ENCODE results near the gene SEMA5B.

The SEMA5B gene

DNA sequence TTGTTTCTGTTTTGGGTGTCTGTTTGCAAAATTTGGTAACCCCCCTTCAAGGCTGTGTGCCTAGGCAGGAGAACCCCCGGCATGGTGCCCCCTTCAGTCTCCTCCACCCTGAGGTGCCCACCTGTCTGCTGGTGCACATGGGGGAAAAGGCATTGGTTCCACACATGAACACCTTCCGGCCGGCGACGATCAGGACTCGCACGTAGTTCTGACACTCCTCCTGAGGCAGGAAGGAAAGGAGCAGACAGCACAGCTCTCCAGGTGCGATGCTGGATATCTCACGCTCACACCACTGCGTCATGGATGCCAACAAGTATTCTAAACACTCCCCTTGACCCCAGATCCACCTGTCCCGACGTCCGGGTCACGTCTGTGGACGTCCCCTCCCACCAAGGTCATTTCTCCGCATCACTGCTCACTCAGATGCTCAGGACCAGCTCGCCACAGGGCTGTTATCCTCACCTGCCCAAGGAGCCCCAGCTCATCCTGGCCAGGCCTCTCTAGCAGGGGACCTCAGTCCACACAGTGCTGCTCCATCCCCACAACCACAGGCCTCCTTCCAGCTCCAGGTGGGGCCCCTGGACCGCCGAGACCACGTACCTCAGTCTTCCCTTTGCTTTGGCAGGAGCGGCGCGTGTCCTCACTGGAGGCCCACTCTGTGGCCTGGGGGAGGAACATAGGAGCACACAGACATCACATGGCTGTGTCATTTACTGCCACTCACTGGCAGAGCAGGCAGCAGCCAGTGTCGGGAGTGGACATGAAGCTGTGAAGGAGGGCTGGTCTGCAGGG, 99.0 kb downstream of the SEMA5B start:
- DNase-seq, result no peak

DNA sequence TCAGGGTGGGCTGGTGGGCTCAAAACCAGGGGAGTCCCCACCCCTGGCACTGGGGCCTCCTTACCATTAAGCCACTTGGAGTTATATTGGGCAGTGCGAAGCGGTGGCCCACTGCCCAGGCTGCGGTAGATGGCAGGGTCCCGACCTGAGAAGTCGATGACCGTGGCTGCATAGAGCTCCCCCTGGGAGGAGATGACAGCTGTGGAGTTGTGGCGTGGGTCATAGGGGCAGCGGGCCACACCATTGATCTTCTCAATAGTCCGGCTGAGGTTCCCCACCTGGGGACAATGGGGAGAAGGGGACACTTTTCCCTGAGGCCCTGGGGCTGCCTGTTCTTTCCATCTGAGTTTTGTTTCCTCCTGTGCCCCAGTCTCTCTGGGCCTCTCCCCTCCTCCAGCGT, 99.8 kb downstream of the SEMA5B start:
- DNase-seq, result no peak

DNA sequence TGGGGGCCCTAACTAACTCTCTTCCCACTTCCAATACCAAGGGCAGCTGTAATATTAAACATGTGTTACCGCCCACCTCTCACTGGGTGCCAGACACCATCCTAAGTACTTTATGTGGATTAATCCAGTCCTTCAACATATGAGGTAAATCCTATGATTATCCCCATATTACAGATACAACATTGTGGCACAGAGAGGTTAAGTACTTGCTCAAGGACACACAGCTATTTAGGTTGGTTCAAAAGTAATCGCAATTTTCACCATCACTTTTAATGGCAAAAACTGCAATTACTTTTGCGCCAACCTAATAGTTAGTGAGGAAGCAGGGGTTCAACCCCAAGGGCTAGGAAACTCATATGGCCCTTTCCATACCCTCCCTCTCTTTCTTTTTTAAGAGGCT, 100.8 kb downstream of the SEMA5B start:
- DNase-seq, result no peak

DNA sequence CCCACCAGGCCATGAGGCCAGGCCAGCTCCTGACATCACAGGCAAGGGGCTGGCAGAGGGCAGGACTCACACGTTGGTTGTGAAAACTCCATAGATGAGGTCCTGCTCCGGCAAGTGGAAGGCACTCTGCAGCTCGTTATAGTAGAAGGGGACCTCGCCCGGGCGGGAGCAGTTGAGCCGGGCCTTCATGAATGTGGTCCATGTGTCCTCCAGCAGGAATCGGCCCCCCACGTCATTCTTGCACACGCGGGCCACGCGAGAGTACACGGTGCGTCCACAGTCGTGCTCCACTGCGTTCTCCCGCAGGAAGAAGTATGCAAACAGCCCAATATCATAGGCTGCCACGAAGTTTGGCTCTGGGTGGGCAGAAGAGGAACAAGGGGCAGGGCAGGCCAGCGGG, 101.2 kb downstream of the SEMA5B start:
- no peak for DNase-seq

DNA sequence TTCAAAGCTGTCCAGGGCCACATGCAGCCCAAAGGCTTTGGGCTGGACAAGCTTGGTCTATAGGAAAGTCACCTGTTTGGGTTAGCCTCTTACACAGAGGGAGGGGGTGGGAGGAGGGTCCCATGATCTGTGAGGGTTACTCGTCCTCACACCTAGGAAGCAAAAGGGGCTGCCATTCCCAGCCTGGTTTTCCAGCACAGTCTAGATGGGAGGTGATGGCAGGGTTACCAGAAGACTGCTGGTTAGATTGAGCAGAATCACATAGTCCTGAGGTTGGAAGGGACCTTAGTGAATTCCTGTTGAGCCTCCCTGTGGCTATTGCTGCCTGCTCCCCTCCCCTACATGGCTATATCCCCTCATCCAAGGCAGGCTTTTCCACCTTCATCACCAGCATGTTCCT, 101.8 kb downstream of the SEMA5B start:
- DNase-seq, result no peak

DNA sequence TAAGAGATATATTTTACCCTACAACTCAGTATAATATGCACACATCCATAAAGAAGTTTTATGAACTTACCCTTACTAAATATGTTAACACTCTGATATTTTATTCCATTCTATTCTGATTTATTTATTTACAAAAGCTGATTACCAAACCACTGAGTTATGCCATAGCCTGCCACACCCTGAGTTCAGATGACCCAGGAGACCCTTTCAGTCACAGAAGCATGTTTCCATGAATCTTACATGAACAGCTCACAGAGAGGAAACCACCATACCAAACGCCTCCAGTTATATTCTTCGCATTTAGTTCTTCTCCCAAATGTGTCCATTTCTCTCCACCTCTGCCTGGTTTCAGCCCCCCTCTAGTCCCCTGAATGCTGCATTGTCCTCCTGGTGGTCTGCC, 103.5 kb downstream of the SEMA5B start:
- DNase-seq, result no peak

DNA sequence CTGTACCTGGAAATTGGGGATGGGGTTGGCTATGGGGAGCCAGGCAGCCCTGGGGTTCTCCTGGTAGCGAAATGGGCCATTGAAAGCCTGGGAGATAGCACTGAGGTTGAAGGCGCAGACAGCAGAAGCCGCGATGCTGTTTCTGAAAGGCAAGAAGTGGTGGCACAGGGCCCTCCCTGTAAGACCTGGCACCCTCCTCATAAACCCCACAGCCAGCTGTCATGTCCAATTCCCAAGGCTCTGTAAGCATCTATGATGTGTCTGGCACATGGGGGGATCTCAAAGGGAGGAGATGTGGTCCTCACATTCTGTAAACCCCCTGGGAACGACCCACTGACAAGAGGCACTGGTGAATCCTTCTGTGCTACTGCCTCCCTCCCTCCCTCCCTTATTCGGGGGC, 104.0 kb downstream of the SEMA5B start:
- DNase-seq, result no peak

DNA sequence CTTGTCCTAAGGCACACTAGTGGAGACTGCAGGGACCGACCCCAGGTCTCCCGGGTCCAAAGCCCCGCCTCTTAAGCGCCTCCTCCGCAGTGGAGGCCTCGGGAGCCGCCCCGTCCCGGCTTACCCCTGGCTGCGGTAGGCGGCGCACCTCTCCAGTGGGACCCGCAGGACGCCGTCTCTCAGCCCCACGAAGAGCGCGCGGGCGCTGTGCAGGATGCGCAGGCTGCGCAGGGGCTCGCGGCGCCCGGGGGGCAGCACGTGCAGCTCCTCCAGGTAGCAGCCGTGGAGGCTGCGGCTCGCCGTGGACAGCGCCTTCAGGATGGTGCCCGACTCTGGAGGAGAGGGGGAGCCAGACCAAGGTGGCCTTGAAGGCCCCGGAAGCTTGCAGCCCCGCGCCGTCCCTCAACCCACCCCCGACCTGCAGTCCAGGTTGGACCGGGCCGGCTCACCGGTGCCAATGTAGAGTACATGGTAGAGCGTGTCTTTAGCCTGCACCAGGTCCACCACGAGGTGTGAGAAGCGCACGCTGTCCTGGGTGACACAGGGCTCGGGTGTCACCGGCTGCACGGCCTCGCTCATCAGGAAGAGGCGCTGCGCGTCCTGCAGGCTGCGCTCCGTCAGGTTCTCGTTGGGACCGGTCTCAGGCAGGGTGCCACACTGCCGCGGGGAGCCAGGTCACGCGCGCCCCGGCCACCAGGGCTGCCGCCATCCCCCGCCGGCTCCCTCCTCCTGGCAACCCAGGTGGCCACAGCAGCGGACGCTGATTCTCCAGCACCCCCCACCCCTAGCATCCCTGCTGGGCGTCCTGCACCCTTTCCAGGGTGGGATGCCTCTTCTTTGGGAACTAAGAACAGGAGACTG, 105.5 kb downstream of the SEMA5B start:
- DNase-seq, result no peak

DNA sequence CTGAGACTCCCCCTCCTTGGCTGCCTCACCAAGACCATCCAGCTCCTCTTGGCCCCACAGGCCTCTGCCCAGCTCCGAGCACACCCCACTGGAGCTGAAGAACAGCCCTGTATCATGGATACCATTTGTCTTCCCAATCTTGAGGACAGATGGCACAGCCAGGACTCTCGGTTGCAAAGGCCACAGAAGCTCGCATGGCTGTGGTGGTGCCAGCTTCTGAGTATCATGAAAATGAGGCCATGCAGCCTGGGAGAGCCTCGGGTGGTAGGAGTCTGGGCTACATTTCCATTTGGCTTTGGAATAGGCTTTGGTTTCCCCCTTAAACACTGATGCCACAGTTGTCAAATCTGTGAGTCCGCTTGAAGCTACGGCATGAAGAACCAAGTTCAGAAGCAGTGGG, 106.6 kb downstream of the SEMA5B start:
- DNase-seq, result no peak

DNA sequence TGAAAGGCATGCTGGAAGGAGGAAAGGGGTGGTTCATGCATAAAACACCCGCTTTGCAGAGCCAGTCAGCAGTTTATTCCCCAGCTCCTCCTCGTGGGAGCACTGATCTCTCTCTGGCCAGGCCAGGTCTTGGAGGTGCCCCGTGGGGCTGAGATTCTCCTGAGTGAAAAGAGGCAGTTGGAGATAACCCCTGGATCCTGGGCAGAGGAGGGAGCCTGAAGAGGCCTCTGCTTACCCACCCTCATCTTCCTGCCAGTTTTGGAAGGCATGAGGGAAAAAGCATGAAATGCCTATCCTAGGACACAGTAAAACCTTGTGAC, 108.3 kb downstream of the SEMA5B start:
- DNase-seq, result no peak

DNA sequence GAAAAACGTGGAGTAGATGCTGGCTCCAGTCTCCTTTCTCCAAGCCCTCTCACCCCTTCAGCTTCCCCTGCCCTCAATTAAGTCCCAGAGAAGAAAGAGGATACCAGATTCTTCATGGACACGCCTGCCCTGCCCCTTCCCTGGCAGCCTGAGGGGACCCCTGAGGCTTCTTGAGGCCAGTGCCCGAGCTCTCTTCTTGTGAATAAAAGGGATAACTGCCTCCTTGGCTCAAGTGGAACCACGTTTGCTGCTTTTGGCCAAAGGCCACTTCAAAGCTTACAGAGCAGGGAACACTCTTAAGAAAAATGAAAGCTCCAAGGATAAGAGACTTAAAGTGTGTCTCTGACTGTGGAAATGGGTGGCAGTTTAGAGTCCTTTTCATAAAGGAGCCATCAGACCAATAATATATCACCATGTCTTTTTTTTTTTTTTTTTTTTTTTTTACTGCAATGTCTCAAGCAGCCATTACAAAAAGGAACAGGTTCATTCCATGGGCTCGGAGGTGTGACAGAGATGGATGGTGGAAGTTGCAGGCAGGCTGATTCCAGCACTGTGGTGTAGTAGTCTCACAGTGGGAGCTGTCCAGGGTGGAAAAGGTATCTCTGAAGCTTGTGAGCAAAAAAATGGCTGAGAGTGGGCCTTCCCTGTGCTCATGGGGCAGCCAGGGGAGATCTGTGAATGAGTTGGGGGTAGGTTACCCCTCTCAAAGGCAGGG, 108.8 kb downstream of the SEMA5B start:
- DNase-seq, result peak in 1 of 58 donors; percentile 1

DNA sequence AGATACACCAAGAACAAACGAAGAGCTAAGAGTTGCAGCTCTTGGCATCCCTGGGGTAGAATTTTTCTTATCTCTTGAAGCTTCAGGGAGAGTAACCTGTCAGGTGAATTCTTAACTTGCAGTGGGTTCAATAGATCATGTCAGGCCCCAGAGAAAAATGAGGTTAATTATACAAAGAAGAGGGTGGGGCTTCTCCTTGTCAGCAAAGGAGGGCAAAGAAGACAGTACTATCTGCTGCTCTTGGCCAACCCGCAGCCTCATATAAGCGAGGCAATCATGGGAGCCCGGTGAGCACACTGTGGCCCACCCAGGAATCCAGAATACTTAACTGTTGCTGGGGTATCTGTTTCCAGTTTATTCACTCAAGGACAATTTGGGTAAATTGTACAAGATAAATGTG, 110.2 kb downstream of the SEMA5B start:
- DNase-seq, result no peak

DNA sequence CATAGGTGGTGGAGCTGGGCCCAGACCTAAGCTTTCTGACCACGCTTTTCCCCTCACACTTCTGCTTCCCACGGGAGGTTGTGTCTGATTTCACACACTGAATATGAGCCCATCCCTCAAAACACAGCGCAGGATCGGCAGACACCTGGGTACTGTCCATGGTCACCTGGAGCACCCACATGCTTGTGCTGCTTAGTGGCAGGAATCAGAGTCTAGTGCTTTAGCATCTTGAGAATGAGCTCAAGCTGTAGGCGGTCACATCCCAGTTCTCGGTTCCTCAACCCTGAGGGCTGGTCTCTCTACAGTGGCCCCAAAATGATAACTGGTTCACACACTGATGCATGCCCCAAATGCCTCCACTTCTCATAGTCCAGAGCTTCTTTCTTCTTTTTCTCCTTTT, 111.0 kb downstream of the SEMA5B start:
- no peak for DNase-seq

DNA sequence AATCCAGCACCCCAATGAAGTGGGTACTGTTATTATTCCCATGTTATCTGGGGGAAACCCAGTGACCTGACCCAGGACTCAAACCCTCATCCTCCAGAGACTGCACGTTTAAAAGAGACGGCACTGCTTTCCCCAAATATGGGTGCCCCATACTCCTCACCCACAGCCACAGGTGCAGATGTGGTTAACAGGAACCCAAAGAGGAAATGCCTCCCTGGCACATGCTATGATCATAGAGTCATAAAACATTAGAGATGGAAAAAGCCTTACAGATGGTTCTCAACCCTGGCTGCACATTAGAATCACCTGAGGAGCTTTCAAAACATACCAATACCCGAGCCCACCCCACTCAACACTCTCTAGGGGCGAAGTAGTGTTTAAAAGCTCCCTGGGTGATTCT, 111.5 kb downstream of the SEMA5B start:
- DNase-seq, result no peak

DNA sequence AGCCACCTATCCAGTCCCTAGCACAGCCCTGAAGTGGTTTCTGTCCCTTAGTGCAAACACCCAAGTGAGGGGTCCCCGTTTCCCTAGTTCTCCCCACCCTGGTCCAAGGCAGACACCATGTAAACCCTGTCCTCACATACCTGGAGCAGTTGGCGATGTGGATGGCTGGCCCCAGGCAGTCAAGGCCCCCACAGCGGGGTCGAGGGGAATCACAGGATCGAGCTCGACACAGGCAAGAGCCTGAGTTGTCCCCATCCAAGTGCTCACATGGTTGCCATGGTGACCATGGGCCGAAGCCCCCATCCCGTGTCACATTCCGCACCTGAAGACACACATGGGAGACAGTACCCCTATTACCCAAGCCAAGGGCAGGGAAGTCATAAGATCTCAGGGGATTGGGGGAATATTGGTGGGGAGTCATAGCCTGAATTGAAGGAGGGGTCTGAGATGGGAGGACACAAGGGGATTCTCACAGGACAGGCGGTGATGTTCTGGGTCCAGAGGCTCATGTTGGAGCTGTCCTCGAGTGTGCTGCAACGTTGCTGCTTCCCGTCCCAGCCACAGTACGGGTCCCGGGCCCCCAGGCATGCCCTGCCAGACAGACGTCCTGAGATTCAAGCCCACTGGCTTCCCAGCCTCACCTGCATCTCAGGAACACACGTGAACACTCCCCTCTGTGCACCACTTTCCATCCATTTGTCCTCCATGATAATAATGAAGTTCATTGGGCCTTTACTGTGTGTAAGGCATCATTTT, 112.1 kb downstream of the SEMA5B start:
- DNase-seq, result no peak

DNA sequence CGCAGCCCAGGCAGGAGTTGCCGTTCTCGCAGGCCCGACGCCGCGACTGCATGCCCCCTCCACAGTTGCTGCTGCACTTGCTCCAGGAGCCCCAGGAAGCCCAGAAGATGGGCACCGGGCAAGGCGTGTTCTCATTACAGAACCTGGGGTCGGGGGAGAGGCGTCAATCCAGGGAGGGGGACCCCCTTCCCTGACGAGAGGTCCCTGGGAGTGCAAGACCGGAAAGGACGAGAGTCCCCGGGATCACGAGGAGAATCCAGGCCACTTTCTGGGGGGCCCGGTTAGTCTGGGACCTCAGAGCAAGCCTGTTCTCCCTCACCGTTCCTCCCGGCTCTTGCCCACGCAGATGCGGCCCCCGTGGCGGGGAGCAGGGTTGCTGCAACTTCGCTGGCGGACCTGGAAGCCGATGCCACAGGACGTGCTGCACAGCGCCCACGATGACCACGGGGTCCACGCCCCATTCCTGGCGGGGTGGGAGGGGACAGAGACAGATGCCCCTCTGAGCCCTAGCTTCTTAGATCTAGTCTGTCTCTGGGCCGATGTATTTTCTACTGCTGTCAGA, 113.9 kb downstream of the SEMA5B start:
- no peak for DNase-seq

DNA sequence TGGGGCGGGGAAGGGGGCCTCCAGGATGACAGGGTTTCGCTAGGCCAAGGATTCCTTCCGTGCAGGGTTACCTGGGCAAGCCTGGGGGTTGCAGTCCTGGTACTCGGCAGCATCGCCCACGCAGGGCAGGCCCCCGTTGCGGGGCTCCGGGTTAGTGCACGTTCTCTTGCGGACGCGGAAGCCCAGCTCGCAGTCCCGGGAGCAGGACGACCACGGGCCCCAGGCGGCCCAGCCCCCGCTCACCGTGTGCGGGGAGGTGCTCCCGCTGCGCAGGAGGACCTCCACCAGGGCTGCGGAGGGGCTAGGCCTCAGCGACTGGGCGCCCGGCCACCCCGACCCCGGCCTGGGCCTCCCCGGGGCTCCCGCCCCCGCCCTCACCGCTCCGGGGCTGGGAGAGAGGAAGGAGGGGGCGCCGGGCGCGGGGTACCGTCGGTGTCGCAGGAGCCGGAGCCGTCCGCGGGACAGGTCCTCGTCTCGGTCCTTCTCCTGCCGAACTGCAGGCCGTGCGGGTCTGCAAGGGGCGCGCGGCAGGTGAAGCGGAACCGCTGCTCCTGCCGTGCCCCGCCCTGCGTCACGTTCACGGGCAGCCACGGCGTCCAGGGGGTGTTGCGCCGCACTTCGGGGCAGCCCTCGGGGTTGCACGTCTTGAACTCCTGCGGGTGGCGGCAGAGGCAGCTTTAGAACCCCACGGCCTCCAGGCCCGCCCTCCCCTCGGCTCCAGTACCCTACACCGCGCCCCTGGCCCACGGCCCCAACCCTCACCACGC, 114.6 kb downstream of the SEMA5B start:
- DNase-seq, result no peak

DNA sequence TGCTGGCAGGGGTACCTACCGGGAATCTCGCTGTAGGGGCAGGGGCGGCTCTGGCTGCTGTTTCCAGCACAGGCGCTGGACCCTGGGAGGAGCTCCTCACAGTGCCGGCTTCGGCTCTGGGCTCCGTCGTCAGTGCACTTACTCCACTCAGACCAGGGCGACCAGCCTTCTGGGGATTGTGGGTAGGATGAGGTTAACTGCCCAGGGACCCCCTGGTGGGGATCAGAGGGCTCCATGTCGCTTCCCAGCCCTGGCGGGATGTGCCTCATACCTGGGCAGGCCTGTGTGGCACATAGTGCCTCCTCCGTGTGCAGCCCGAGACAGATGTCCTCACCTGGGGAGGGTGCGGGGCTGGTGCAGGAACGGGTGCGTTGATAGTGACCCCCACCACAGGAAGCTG, 115.7 kb downstream of the SEMA5B start:
- no peak for DNase-seq

DNA sequence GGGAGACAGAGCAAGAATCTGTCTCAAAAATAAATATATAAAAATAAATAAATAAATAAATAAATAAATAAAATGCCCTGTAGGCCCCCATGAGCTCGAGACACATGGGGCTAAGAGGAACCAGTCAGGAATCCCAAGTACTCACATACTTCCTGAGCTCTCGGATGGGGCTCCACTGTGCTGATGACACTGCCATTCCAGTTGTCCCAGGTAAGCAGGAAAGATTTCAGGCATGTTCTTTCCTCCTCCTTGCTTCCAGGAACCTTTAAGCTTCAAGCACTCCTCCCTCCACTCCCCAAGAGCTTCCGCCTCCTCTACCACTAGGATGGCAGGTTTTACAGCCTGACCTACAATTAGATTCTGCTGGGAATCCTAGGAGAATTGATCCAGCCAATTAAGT, 119.3 kb downstream of the SEMA5B start:
- DNase-seq, result no peak

DNA sequence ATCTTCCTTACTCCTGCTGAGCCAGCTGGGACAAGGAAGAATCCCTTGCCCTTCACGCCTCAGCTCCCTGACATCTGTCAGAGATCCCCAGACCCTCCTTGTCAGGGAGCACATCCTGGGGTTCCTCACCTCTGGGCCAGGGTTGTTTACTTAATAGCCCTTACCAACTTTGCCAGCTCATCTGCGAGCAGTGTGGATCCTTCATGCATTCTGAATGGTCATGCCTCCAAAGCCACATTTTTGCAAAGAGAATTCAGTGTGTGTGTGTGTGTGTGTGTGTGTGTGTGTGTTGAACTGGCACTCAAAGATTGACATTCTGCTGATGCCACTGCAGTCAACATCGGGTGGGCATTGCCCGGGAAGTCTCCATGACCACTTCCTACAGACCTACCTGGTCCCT, 120.1 kb downstream of the SEMA5B start:
- no peak for DNase-seq

Data from anterior cingulate cortex (tissue), 58 donors.